Measurements from ENCODE around the gene EME1. TPM values are rescaled to one million over a fixed set of nuclear protein-coding genes. Genes with fewer than 3 reads are reported as not detected.
A peak's percentile ranks its signal among the peaks of the same experiment; 100 is the strongest.

The EME1 gene
- total RNA-seq, 2 donors from 2014 or later = 14.1 to 26.8 TPM

GRCh38 chr17:50371526-50371925 lies 1.5 kb upstream of the EME1 start:
- no peak for TF ChIP-seq CTCF (conservative IDR thresholded peaks at IDR 0.05)
- Histone ChIP-seq H3K9ac (ENCODE audit: extremely low read depth, low read length, poor library complexity, severe bottlenecking) (no peak overlapping the region), H3K4me1 (ENCODE audit: control insufficient read depth, insufficient read depth, low read length) (peaks cover 5% of the 10 kb centered on the region), H3K27ac (ENCODE audit: low read depth, low read length) (no peak overlapping the region), H3K9me3 (ENCODE audit: control insufficient read depth, low read length) (no peaks in the 10 kb centered on the region), H3K4me3 (ENCODE audit: low read length) (peak overlapping the region; percentile 96), H3K36me3 (ENCODE audit: control insufficient read depth, insufficient read depth, low read length) (peaks cover 63% of the 10 kb centered on the region), H3K27me3 (ENCODE audit: control insufficient read depth, insufficient read depth, low read length, poor library complexity, severe bottlenecking) (no peaks in the 10 kb centered on the region)
- H3K4me3 Mint-ChIP-seq = peak overlapping the region; percentile 93
- no peaks in the 10 kb centered on the region for H3K9me3 Mint-ChIP-seq
- peaks cover 51% of the 10 kb centered on the region for H3K36me3 Mint-ChIP-seq (ENCODE audit: low read depth)
- WGBS, 2 experiments (ENCODE audit: insufficient coverage in 1 of 2, insufficient read length in 1 of 2) = 69 to 90% methylated on average over 2 of the region's 2 CpGs
- H3K27ac Mint-ChIP-seq = no peak overlapping the region
- no peak for DNase-seq
- H3K27me3 Mint-ChIP-seq (ENCODE audit: insufficient read depth) = no peaks in the 10 kb centered on the region
- peaks cover 6% of the 10 kb centered on the region for H3K4me1 Mint-ChIP-seq

- Mint-ChIP-seq H3K9me3 (no peaks in the 10 kb centered on the region), H3K36me3 (ENCODE audit: low read depth) (peaks cover 45% of the 10 kb centered on the region), H3K4me1 (peaks cover 6% of the 10 kb centered on the region), H3K27me3 (ENCODE audit: insufficient read depth) (no peaks in the 10 kb centered on the region), H3K27ac (peak overlapping the region; percentile 99), H3K4me3 (peak overlapping the region; percentile 93)
- 35 to 49% methylated on average over 10 to 14 of the region's 14 CpGs for WGBS, 2 experiments (ENCODE audit: insufficient coverage in 1 of 2, insufficient read length in 1 of 2)
- peak overlapping the region; percentile 96 for H3K4me3 ChIP-seq (ENCODE audit: low read length)
- no peaks in the 10 kb centered on the region for H3K9me3 ChIP-seq (ENCODE audit: control insufficient read depth, low read length)
- H3K4me1 ChIP-seq (ENCODE audit: control insufficient read depth, insufficient read depth, low read length) = peaks cover 5% of the 10 kb centered on the region
- H3K9ac ChIP-seq (ENCODE audit: extremely low read depth, low read length, poor library complexity, severe bottlenecking) = peak overlapping the region; percentile 78
- H3K36me3 ChIP-seq (ENCODE audit: control insufficient read depth, insufficient read depth, low read length) = peaks cover 55% of the 10 kb centered on the region
- no peak for DNase-seq
- H3K27me3 ChIP-seq (ENCODE audit: control insufficient read depth, insufficient read depth, low read length, poor library complexity, severe bottlenecking) = no peaks in the 10 kb centered on the region
- no peak for TF ChIP-seq CTCF (conservative IDR thresholded peaks at IDR 0.05)
- no peak overlapping the region for H3K27ac ChIP-seq (ENCODE audit: low read depth, low read length)
These were observed 739 bp upstream of the EME1 start for GRCh38 chr17:50372222-50372757.

- Histone ChIP-seq H3K27ac (ENCODE audit: low read depth, low read length) (no peak overlapping the region), H3K4me1 (ENCODE audit: control insufficient read depth, insufficient read depth, low read length) (peaks cover 5% of the 10 kb centered on the region), H3K27me3 (ENCODE audit: control insufficient read depth, insufficient read depth, low read length, poor library complexity, severe bottlenecking) (no peaks in the 10 kb centered on the region), H3K36me3 (ENCODE audit: control insufficient read depth, insufficient read depth, low read length) (peaks cover 41% of the 10 kb centered on the region), H3K4me3 (ENCODE audit: low read length) (peak overlapping the region; percentile 96), H3K9me3 (ENCODE audit: control insufficient read depth, low read length) (no peaks in the 10 kb centered on the region), H3K9ac (ENCODE audit: extremely low read depth, low read length, poor library complexity, severe bottlenecking) (peak overlapping the region; percentile 78)
- H3K4me3 Mint-ChIP-seq = peak overlapping the region; percentile 93
- peaks cover 6% of the 10 kb centered on the region for H3K4me1 Mint-ChIP-seq
- no peak for DNase-seq
- peaks cover 38% of the 10 kb centered on the region for H3K36me3 Mint-ChIP-seq (ENCODE audit: low read depth)
- H3K9me3 Mint-ChIP-seq = no peaks in the 10 kb centered on the region
- no peaks in the 10 kb centered on the region for H3K27me3 Mint-ChIP-seq (ENCODE audit: insufficient read depth)
- TF ChIP-seq CTCF (conservative IDR thresholded peaks at IDR 0.05) = no peak
- WGBS, 2 experiments (ENCODE audit: insufficient coverage in 1 of 2, insufficient read length in 1 of 2) = 74% methylated on average over 2 of the region's 2 CpGs; no CpG with 5 or more reads in 1 of the 2 experiments
- H3K27ac Mint-ChIP-seq = no peak overlapping the region
These were observed 676 bp downstream of the EME1 start for GRCh38 chr17:50373705-50374104.
